Measurements from ENCODE around the gene RPN1.
"Not testable (repeated sequence)": the region's sequence is repeated elsewhere in the genome, so short reads cannot be mapped to it uniquely, and the experiment has no call there.

The RPN1 gene

DNA sequence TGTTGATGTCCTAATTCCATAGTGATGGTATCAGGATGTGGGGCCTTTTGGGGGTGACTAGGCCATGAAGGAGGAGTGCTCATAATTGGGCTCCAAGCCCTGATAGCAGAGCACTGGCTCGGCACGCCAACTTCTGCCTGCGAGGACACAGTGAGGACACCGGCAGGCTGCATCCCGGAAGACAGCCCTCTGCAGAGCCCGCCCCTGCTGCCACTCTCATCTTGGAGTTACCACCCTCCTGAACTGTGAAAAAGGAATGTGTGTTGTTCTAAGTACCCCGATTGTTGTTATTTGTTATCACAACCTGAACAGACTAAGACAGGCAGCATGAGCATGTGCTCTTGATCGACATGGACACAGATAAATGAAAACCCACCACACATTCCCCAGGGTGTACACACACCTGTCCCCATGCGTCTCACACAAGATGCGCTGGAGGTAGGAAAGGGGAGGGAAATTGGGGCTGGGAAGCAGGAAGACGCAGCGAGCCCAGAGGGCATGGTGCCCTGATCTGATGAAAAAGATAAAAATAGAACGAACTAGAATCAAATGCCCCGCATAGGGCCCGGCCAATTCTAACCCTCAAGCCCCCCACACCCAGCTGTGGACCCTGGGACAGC is 40.1 kb downstream of the RPN1 start:
- DNase-seq (ENCODE audit: low spot score): no peak

DNA sequence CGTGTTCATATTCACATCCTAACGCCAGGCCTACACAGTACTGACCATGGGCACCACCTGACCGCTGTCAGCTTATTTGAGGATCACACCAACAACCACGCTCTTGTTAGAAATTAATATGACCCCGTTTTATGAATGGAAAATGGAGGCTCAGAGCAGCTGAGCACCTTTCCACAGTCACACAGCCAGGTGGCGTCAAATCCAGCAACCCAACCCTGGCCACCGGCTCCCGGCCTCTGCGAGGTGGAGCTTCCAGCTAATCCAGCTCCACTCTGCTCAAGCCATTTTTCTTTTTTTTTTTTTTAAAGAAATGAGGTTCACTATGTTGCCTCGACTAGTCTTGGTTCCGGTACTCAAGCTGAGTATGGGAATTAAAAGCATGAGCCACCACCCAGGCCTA is 41.3 kb downstream of the RPN1 start:
- no peak for DNase-seq (ENCODE audit: low spot score)

DNA sequence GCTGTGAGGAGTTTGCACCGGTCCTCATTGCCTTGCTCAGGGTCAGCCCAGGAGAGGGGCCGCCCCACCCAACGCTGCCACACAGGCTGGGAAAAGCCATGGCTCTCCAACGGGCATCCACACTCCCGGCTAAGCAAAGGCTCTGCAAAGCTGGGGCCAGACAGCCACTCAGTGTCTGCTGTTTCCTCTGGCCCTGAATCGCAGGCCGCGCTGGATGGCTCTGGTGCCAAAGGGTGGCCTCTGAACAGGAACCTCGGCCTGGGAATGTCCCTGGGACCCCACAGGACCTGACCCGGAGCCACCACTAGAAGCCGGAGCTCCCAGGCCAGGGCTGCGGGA is 42.9 kb downstream of the RPN1 start:
- DNase-seq (ENCODE audit: low spot score): no peak

DNA sequence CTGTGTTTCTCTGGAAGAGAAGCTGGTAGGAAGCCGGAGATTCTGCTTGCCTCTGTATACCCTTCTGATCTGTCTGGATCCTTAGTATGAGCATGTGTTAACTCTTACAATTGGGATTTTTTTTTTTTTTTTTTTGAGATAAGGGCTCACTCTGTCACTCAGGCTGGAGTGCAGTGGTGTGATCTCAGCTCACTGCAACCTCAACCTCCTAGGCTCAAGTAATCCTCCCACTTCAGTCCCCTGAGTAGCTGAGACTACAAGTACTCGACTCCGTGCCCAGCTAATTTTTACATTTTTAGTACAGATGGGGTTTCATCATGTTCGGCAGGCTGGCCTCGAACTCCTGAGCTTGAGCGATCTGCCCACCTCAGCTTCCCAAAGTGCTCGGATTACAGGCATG is 44.5 kb downstream of the RPN1 start:
- no peak for DNase-seq (ENCODE audit: low spot score)

DNA sequence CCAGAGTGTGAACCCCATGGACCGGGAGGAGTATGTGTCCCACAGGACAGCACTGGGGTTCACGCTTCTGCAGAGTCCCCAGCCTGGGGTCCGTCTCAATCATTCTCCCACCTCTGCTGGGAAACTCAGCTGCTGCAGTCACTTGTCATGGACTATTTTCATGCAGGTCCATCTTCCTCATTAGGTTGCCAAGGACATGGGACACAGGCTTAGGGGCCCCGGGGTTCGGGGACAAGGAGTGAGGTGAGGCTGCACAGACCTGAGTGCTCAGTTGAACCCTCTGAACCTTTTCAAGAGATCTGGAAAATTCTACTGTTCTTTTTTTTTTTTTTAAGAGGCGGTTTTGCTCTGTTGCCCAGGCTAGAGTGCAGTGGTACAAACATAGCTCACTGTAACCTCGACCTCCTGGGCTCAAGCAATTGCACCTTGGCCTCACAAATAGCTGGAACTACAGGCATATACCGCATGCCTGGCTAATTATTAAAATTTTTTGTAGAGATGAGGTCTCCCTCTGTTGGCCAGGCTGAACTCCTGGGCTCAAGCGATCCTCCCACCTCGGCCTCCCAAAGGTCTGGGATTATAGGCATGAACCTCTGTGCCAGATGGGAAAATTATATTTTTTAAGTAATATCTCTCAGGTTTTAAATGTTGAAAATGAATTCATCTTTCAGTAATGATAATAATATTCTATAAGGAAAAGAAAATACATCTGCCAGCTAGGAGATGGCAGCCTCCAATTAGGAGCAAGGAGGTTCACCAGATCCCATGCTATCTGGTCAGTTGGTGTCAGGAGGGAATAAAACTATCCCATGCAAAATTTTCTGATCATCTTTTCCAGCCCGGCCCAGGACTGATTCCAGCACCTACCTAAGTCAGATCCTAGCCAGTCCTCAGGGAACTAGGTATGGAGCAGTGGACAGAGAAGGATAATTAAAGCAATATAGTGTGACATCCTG is 45.2 kb downstream of the RPN1 start:
- DNase-seq (ENCODE audit: low spot score): no peak

DNA sequence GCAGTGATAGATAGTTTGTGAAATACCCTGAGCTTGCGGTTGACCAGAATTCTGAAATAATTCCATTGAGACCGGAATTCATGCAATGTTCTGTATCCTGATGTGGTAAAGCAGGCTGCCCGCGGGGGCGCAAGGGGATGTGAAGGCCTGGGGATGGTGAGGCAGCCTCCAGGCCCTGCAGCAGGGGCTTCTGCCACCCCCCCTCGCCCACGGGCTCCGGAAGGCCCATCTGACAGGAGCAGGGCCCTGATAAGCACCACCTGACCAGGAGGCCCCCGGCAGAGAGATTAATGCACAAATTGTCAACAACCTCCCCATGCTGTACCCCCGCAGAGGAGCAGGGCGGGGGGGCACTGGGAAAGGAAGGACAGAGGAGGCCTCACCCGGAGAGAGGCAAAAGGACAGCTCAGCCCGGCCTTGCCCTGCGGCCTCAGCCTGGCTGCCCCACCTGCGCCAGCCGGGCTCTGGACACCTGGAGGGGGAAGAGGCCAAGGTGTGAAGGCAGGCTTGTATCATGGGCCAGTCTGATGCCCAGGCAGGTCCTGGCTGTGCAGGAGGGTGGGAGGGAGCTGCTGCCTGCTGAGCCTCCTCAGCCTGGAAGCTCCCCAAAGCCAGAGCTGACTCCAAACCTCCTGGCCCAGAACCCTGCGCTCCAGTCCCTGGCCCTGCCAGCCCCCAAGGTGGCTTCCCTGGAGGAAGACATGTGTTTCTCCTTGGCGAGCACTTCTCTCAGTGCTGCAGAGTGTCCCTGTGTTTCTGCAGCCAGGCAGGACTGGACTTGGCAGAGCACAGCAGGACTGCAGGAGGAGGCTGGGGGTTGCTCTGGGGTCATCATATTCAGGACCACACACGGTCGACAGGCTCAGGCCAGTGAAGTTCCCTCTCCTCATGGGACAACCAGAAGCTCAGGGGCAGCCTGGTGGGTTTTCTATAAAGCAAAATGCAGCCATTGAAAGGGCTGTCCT is 46.5 kb downstream of the RPN1 start:
- no peak for DNase-seq (ENCODE audit: low spot score)

GRCh38 chr3:128603313-128603712 is 47.3 kb downstream of the RPN1 start:
- no peak for DNase-seq (ENCODE audit: low spot score)

GRCh38 chr3:128598884-128599664 is 51.5 kb downstream of the RPN1 start:
- DNase-seq (ENCODE audit: low spot score): peak; percentile 51

- no peak for DNase-seq (ENCODE audit: low spot score)
Measured at GRCh38 chr3:128597900-128598299, 52.7 kb downstream of the RPN1 start.

- no peak for DNase-seq (ENCODE audit: low spot score)
Measured at GRCh38 chr3:128592864-128593263, 57.8 kb downstream of the RPN1 start.

DNA sequence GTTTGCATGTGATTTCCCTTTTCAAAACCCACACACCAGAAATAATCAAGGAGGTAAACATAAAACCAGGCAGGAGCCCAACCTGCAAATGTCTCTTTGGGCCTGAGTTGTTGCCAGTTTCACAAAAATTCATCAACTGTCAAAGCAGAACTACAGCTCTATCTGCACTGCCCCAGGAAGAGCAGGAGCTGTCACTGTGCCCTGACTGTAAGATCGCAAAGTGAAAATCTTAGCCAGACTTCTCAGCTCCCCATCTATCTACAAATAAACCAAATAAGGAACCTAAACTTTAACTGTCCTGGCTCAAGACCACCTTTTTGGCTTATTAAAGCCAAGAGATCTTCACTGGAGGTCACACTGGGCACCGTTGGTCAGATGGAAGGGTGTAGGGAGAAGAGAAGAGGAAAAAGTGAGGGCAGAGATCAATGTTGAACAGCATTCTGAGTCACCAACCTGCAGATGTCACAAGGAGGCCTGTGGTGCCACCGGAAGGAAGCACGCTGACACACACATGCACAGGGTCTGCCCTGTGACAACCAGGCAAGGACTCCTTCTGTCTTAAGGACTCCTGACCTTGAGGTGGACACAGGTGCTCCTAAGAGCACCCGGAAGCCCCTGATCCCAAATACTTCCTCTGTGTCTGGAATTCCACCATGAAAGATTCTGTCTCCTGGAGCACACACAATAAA is 58.7 kb downstream of the RPN1 start:
- DNase-seq (ENCODE audit: low spot score): no peak

DNA sequence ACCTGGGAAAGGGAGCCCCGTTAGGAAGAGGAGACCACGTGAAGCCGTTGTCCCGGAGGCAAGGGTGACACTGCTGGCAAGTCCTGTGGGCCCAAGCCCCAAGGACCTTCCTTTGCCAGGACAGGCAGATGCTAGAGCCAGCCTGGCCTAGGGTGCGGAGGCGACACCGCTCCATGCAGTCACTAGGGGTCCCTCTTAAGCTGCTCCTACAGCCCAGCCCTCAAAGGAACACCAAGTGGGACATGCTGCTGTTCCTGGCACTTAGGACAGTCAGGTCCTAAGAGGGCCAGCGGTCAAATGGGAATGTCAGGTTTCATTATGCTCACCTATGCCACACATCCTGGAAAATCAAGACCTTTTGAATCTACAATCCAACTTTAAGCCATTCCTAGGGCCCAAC is 59.7 kb downstream of the RPN1 start:
- DNase-seq (ENCODE audit: low spot score): no peak

DNA sequence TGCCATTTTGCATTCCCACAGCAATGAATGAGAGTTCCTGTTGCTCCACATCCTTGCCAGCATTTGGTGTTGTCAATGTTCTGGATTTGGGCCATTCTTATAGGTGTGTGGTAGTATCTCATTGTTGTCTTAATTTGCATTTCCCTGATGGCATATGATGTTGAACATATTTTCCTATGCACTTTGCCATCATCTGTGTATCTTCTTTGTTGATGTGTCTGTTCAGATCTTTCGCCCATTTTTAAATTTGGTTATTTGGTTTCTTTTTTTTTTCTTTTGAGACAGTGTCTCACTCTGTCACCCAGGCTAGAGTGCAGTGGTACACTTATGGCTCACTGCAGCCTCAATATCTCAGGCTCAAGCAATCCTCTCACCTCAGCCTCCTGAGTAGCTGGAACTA is 60.6 kb downstream of the RPN1 start:
- not testable (repeated sequence) for DNase-seq (ENCODE audit: low spot score)

DNA sequence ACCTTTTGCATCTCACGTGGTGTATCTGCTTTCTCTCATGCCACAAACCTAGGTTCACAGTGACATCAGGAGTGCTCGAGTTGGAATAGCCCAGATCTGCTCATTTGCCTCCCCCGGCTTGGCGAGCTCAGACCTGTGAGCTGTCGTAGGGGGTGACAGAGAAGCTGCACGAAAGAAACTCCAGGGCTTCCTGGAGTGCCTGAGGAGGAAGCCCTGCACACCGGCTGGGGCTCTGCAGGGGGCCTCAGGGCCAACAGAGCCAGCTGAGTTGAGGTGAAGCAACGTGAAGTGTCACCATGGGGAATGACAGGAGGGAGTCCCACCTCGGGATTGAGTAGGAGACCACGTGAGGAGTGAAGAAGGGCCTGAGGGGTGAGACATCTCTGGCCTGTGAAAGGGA is 62.5 kb downstream of the RPN1 start:
- DNase-seq (ENCODE audit: low spot score): peak; percentile 39

- no peak for DNase-seq (ENCODE audit: low spot score)
Measured at GRCh38 chr3:128587391-128587790, 63.2 kb downstream of the RPN1 start.

GRCh38 chr3:128586932-128587331 is 63.7 kb downstream of the RPN1 start:
- not testable (repeated sequence) for DNase-seq (ENCODE audit: low spot score)

DNA sequence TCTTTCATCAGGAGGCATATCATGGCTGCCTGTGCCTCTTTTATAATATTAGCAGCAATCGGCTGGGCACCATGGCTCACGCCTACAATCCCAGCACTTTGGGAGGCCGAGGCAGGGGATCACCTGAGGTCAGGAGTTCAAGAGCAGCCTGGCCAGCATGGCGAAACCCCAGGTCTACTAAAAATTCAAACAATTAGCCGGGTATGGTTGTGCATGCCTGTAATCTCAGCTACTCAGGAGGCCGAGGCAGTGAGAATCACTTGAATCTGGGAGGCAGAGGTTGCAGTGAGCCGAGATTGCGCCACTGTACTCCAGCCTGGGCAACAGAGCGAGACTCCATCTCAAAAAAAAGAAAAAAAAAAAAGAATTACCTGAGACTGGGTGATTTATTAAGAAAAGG is 64.2 kb downstream of the RPN1 start:
- not testable (repeated sequence) for DNase-seq (ENCODE audit: low spot score)

- DNase-seq (ENCODE audit: low spot score): no peak
Measured at GRCh38 chr3:128585974-128586373, 64.6 kb downstream of the RPN1 start.

DNA sequence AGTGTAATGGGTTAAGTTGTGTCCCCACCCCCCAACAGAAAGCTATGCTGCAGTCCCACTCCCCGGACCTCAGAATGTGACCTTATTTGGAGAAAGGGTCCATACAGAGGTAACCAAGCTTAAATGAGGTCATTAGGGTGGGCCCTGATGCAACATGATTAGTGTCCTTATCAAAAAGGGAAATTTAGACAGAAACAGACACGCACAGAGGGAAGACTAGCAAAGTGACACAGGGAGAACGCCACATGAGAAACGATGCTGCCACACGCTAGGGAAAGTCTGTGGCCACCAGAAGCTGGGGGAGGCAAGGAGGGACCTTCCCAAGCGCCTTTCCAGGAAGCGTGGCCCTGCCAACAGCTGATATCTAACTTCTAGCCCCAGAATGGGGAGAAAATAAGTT is 65.4 kb downstream of the RPN1 start:
- peak; percentile 47 for DNase-seq (ENCODE audit: low spot score)

DNA sequence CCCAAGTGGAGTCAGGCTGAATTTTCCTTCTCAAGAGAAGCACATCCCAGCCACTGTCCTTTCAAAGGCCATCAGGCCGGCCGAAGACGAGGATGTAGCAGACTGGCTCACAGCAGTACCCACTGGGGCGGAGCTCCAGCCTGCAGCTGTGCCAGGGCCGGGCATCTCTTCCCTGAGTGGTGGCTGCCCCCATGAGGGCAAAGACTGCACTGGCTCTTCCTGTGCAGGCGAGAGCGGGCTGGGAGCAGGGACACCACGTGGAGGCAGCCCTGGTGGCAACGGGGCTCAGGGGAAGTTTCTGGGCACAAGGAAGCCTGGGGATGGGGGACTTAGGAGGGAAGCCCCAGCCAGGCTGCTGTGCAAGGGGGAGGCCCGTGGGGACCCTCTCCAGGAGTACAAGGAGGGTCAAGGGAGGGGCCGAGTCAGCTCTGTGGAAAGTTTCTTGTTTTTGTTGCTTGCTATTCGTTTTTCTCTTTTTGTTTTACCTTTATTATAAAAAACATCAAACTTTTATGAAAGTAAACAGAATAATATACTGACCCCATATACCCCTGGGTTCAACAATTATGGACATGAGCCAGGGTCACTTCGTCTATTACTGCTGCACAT is 66.1 kb downstream of the RPN1 start:
- DNase-seq (ENCODE audit: low spot score): peak; percentile 77
